Liver (tissue), 9 donors: Measurements from ENCODE around the gene CDH13. TPM values are rescaled to one million over a fixed set of nuclear protein-coding genes. Genes with fewer than 3 reads are reported as not detected.

Source experiments
- DNase-seq: peaks from one replicate; pipeline ENCODE4 v3.0.0-alpha.2; 2017; ENCODE audit warnings: low spot score
- H3K27ac ChIP-seq, 2 donors: one replicate each; pipeline ENCODE4 v1.7.0; 2013; ENCODE audit warnings: inconsistent platforms in 2 of 2, low read length in 2 of 2, control low read depth in 1 of 2, low read depth in 1 of 2, mild to moderate bottlenecking in 1 of 2
- H3K27me3 ChIP-seq, 4 donors: one replicate each; pipeline versions ENCODE4 v1.6.1 to v1.7.0; 2013; ENCODE audit warnings: low read length in 3 of 4, inconsistent platforms in 1 of 4, mild to moderate bottlenecking in 1 of 4, moderate library complexity in 1 of 4; ENCODE audit not compliant: control insufficient read depth in 4 of 4, insufficient read depth in 4 of 4
- H3K36me3 ChIP-seq, 4 donors: one replicate each; pipeline versions ENCODE4 v1.6.1 to v1.7.0; 2013; ENCODE audit warnings: low read length in 3 of 4, mild to moderate bottlenecking in 3 of 4, low read depth in 1 of 4, moderate library complexity in 1 of 4; ENCODE audit not compliant: control insufficient read depth in 4 of 4, insufficient read depth in 3 of 4
- H3K4me1 ChIP-seq, 4 donors: one replicate each; pipeline versions ENCODE4 v1.6.1 to v1.7.0; 2013; ENCODE audit warnings: low read length in 3 of 4, mild to moderate bottlenecking in 3 of 4, moderate library complexity in 1 of 4; ENCODE audit not compliant: control insufficient read depth in 4 of 4, insufficient read depth in 4 of 4
- H3K4me3 ChIP-seq, 3 donors: one replicate each; pipeline versions ENCODE4 v1.6.1 to v1.7.0; 2013; ENCODE audit warnings: low read length in 3 of 3, control low read depth in 1 of 3, low read depth in 1 of 3, mild to moderate bottlenecking in 1 of 3
- H3K9ac ChIP-seq, 2 donors: one replicate each; pipeline ENCODE4 v1.7.0; 2013; ENCODE audit warnings: low read length in 2 of 2, mild to moderate bottlenecking in 2 of 2, moderate library complexity in 2 of 2, control low read depth in 1 of 2, low read depth in 1 of 2
- H3K9me3 ChIP-seq, 4 donors: one replicate each; pipeline versions ENCODE4 v1.6.1 to v1.7.0; 2013; ENCODE audit warnings: low read length in 3 of 4; ENCODE audit not compliant: control insufficient read depth in 4 of 4
- ATF3 ChIP-seq: IDR thresholded peaks from 2 replicates; pipeline ENCODE4 v1.6.1; 2016; ENCODE audit warnings: antibody characterized with exemption
- CTCF ChIP-seq: fragments of 150-350 bp; IDR thresholded peaks from 2 replicates; pipeline ENCODE4 v1.5.1; 2017; ENCODE audit warnings: improper control_type of control experiment, low read depth, low read length; ENCODE audit not compliant: missing input control
- EGR1 ChIP-seq, 2 donors: IDR thresholded peaks; 2 replicates each; pipeline ENCODE4 v1.6.1; 2016 to 2018; ENCODE audit warnings: antibody characterized with exemption in 2 of 2, low read depth in 2 of 2
- FOXA1 ChIP-seq: IDR thresholded peaks from 2 replicates; pipeline ENCODE4 v1.6.1; 2016; ENCODE audit warnings: antibody characterized with exemption
- FOXA2 ChIP-seq: IDR thresholded peaks from 2 replicates; pipeline ENCODE4 v1.6.1; 2016; ENCODE audit warnings: antibody characterized with exemption
- GABPA ChIP-seq, 2 donors: IDR thresholded peaks in 1 of 2; conservative IDR thresholded peaks in 1 of 2; 2 replicates each; pipeline ENCODE4 v1.6.1; 2016; ENCODE audit warnings: antibody characterized with exemption in 2 of 2, mild to moderate bottlenecking in 1 of 2, moderate library complexity in 1 of 2
- HNF4A ChIP-seq, 2 donors: conservative IDR thresholded peaks; 2 replicates each; pipeline ENCODE4 v1.6.1; 2016; ENCODE audit warnings: antibody characterized with exemption in 2 of 2, mild to moderate bottlenecking in 2 of 2
- HNF4G ChIP-seq: IDR thresholded peaks from 2 replicates; pipeline ENCODE4 v1.6.1; 2016; ENCODE audit warnings: antibody characterized with exemption
- JUND ChIP-seq, 2 donors: IDR thresholded peaks; 2 replicates each; pipeline ENCODE4 v1.6.1; 2016; ENCODE audit warnings: antibody characterized with exemption in 2 of 2
- MAX ChIP-seq: IDR thresholded peaks from 2 replicates; pipeline ENCODE4 v1.6.1; 2016; ENCODE audit warnings: antibody characterized with exemption
- NR2F2 ChIP-seq: IDR thresholded peaks from 2 replicates; pipeline ENCODE4 v1.6.1; 2016; ENCODE audit warnings: antibody characterized with exemption
- RAD21 ChIP-seq, 2 donors: IDR thresholded peaks; 2 replicates each; pipeline ENCODE4 v1.6.1; 2016; ENCODE audit warnings: antibody characterized with exemption in 2 of 2, mild to moderate bottlenecking in 2 of 2
- REST ChIP-seq: IDR thresholded peaks from 2 replicates; pipeline ENCODE4 v1.6.1; 2016; ENCODE audit warnings: antibody characterized with exemption, mild to moderate bottlenecking
- RXRA ChIP-seq, 2 donors: IDR thresholded peaks; 2 replicates each; pipeline ENCODE4 v1.6.1; 2017 to 2018; ENCODE audit warnings: antibody characterized with exemption in 2 of 2, mild to moderate bottlenecking in 1 of 2
- SP1 ChIP-seq: IDR thresholded peaks from 2 replicates; pipeline ENCODE4 v1.6.1; 2018; ENCODE audit warnings: antibody characterized with exemption, mild to moderate bottlenecking
- TAF1 ChIP-seq: conservative IDR thresholded peaks from 2 replicates; pipeline ENCODE4 v1.6.1; 2016; ENCODE audit warnings: antibody characterized with exemption, mild to moderate bottlenecking
- YY1 ChIP-seq: IDR thresholded peaks from 2 replicates; pipeline ENCODE4 v1.6.1; 2016; ENCODE audit warnings: antibody characterized with exemption, mild to moderate bottlenecking
- WGBS: extraction: QIAGEN DNeasy Blood & Tissue Kit; methylation state at CpG from one replicate; pipeline ENCODE4 v1.1.7; 2013; 5-methylcytosine and 5-hydroxymethylcytosine counted together
- polyA plus RNA-seq, 2 donors: library from polyadenylated mRNA; stranded (reverse) in 1 of 2; unstranded in 1 of 2; fragments of 200-250 nt in 1 of 2; fragments of >200 nt in 1 of 2; fragmentation: Nextera tagmentation in 1 of 2; extraction: Ambion mirVana in 1 of 2; gene quantifications; one replicate each; pipeline versions ENCODE4 v1.2.1 to v1.2.3, GENCODE V29; 2013 to 2015
- total RNA-seq, 2 donors: library from RNA; depleted of rRNA; stranded (reverse); fragments of >200 nt; gene quantifications; one replicate each; pipeline ENCODE4 v1.2.3, GENCODE V29; 2014
- donor health status: healthy.
- donor health status: healthy.
- donor health status: healthy.
- donor health status: healthy.
- donor health status: healthy.

Gene CDH13
- total and polyA plus RNA-seq, 4 donors, result 0.21 to 1.5 (median 0.58) TPM

GRCh38 chr16:82657239-82657638 is 30.5 kb downstream of the CDH13 start:
- Histone ChIP-seq H3K4me3 (no peak overlapping the region), H3K9ac (no peak overlapping the region), H3K9me3 (no peaks in the 10 kb centered on the region), H3K27ac (no peak overlapping the region), H3K36me3 (no peaks in the 10 kb centered on the region), H3K27me3 (peaks cover 0 to 3% (median 0%) of the 10 kb centered on the region in 4 donors), H3K4me1 (no peaks in the 10 kb centered on the region)
- TF ChIP-seq RAD21 (IDR thresholded peaks at IDR 0.05) (no peak), SP1 (no peak), RXRA (IDR thresholded peaks at IDR 0.05) (no peak)
- no peak for DNase-seq
- WGBS, result 87% methylated on average over 2 of the region's 2 CpGs

GRCh38 chr16:82657786-82658185 is 31.0 kb downstream of the CDH13 start:
- H3K36me3 ChIP-seq, result no peaks in the 10 kb centered on the region
- TF ChIP-seq REST (no peak), JUND (IDR thresholded peaks at IDR 0.05) (no peak), FOXA2 (no peak), HNF4G (no peak), HNF4A (conservative IDR thresholded peaks at IDR 0.05) (no peak), RXRA (IDR thresholded peaks at IDR 0.05) (no peak), MAX (no peak), ATF3 (no peak), YY1 (no peak), RAD21 (IDR thresholded peaks at IDR 0.05) (no peak), FOXA1 (no peak), SP1 (no peak), GABPA (IDR thresholded peaks at IDR 0.05 in 1 of 2, conservative IDR thresholded peaks at IDR 0.05 in 1 of 2) (no peak), TAF1 (no peak), EGR1 (IDR thresholded peaks at IDR 0.05; ENCODE audit: low read depth in 2 of 2) (no peak), NR2F2 (no peak), CTCF (no peak)
- H3K27me3 ChIP-seq, result peaks cover 0 to 3% (median 0%) of the 10 kb centered on the region in 4 donors
- no peak for DNase-seq
- no peaks in the 10 kb centered on the region for H3K9me3 ChIP-seq
- no peak overlapping the region for H3K27ac ChIP-seq
- no peak overlapping the region for H3K4me3 ChIP-seq
- H3K4me1 ChIP-seq, result no peaks in the 10 kb centered on the region
- no peak overlapping the region for H3K9ac ChIP-seq
- 25% methylated on average over 1 of the region's 1 CpG for WGBS
